IPS DF 6.9 (cell line): ENCODE data around the gene CCDC88C.

Source experiments
- DNase-seq: peaks from one replicate; pipeline ENCODE4 v3.0.0-alpha.2; 2013; ENCODE audit warnings: low read depth, low spot score
- H3K27ac ChIP-seq: one replicate; pipeline ENCODE4 v1.5.1; 2013; ENCODE audit warnings: low read length, control low read depth
- H3K27me3 ChIP-seq: 2 replicates; pipeline ENCODE4 v1.6.1; 2013; ENCODE audit warnings: mild to moderate bottlenecking, low read length; ENCODE audit not compliant: control insufficient read depth, insufficient read depth
- H3K36me3 ChIP-seq: 2 replicates; pipeline ENCODE4 v1.6.1; 2013; ENCODE audit warnings: low read length; ENCODE audit not compliant: control insufficient read depth, insufficient read depth
- H3K4me1 ChIP-seq: 2 replicates; pipeline ENCODE4 v1.6.1; 2013; ENCODE audit warnings: low read length; ENCODE audit not compliant: control insufficient read depth, insufficient read depth
- H3K4me3 ChIP-seq: 2 replicates; pipeline ENCODE4 v1.5.1; 2013; ENCODE audit warnings: mild to moderate bottlenecking, low read length
- H3K9me3 ChIP-seq: 2 replicates; pipeline ENCODE4 v1.6.1; 2013; ENCODE audit warnings: low read length, inconsistent platforms; ENCODE audit not compliant: control insufficient read depth, insufficient read depth
- WGBS: extraction: QIAGEN DNeasy Blood & Tissue Kit; methylation state at CpG from one replicate; pipeline ENCODE4 v1.1.7; 2013; ENCODE audit warnings: mixed read lengths, missing lambda C conversion rate; ENCODE audit not compliant: insufficient read length, insufficient coverage; 5-methylcytosine and 5-hydroxymethylcytosine counted together

Gene CCDC88C

GRCh38 chr14:91371011-91371989 is 46.3 kb downstream of the CCDC88C start:
- no peaks in the 10 kb centered on the region for H3K9me3 ChIP-seq
- DNase-seq: no peak
- H3K4me1 ChIP-seq: peaks cover 12% of the 10 kb centered on the region
- H3K4me3 ChIP-seq: no peak overlapping the region
- H3K36me3 ChIP-seq: no peaks in the 10 kb centered on the region
- no CpG with 5 or more reads among the region's 19 CpGs for WGBS
- no peak overlapping the region for H3K27ac ChIP-seq
- no peaks in the 10 kb centered on the region for H3K27me3 ChIP-seq

GRCh38 chr14:91369628-91370445 is 47.8 kb downstream of the CCDC88C start:
- no peak for DNase-seq
- H3K36me3 ChIP-seq: no peaks in the 10 kb centered on the region
- H3K4me3 ChIP-seq: no peak overlapping the region
- H3K9me3 ChIP-seq: no peaks in the 10 kb centered on the region
- peaks cover 9% of the 10 kb centered on the region for H3K4me1 ChIP-seq
- no peak overlapping the region for H3K27ac ChIP-seq
- WGBS: no CpG with 5 or more reads among the region's 24 CpGs
- H3K27me3 ChIP-seq: no peaks in the 10 kb centered on the region

- no peak overlapping the region for H3K4me3 ChIP-seq
- WGBS: no CpG with 5 or more reads among the region's 19 CpGs
- no peaks in the 10 kb centered on the region for H3K36me3 ChIP-seq
- no peak overlapping the region for H3K27ac ChIP-seq
- H3K9me3 ChIP-seq: no peaks in the 10 kb centered on the region
- peaks cover 8% of the 10 kb centered on the region for H3K4me1 ChIP-seq
- H3K27me3 ChIP-seq: no peaks in the 10 kb centered on the region
- DNase-seq: no peak
Measured at GRCh38 chr14:91368776-91369416, 48.7 kb downstream of the CCDC88C start.

GRCh38 chr14:91367173-91368171 is 50.1 kb downstream of the CCDC88C start:
- Histone ChIP-seq H3K27me3 (no peaks in the 10 kb centered on the region), H3K36me3 (no peaks in the 10 kb centered on the region), H3K27ac (no peak overlapping the region), H3K4me1 (peaks cover 8% of the 10 kb centered on the region), H3K4me3 (no peak overlapping the region), H3K9me3 (no peaks in the 10 kb centered on the region)
- WGBS: no CpG with 5 or more reads among the region's 22 CpGs
- no peak for DNase-seq

- DNase-seq: no peak
- H3K9me3 ChIP-seq: no peaks in the 10 kb centered on the region
- no CpG with 5 or more reads among the region's 6 CpGs for WGBS
- H3K4me1 ChIP-seq: peaks cover 8% of the 10 kb centered on the region
- no peak overlapping the region for H3K27ac ChIP-seq
- H3K4me3 ChIP-seq: no peak overlapping the region
- H3K36me3 ChIP-seq: no peaks in the 10 kb centered on the region
- H3K27me3 ChIP-seq: no peaks in the 10 kb centered on the region
Measured at GRCh38 chr14:91366749-91367148, 50.9 kb downstream of the CCDC88C start.

GRCh38 chr14:91365552-91365951 is 52.1 kb downstream of the CCDC88C start:
- no CpG with 5 or more reads among the region's 6 CpGs for WGBS
- Histone ChIP-seq H3K4me1 (peaks cover 6% of the 10 kb centered on the region), H3K27ac (no peak overlapping the region), H3K4me3 (no peak overlapping the region), H3K9me3 (no peaks in the 10 kb centered on the region), H3K36me3 (no peaks in the 10 kb centered on the region), H3K27me3 (no peaks in the 10 kb centered on the region)
- no peak for DNase-seq

GRCh38 chr14:91364524-91365270 is 52.9 kb downstream of the CCDC88C start:
- no peaks in the 10 kb centered on the region for H3K36me3 ChIP-seq
- peaks cover 5% of the 10 kb centered on the region for H3K4me1 ChIP-seq
- H3K27me3 ChIP-seq: no peaks in the 10 kb centered on the region
- DNase-seq: no peak
- no peak overlapping the region for H3K27ac ChIP-seq
- H3K9me3 ChIP-seq: no peaks in the 10 kb centered on the region
- WGBS: no CpG with 5 or more reads among the region's 13 CpGs
- H3K4me3 ChIP-seq: no peak overlapping the region

- no peak overlapping the region for H3K4me3 ChIP-seq
- H3K36me3 ChIP-seq: no peaks in the 10 kb centered on the region
- H3K9me3 ChIP-seq: no peaks in the 10 kb centered on the region
- DNase-seq: no peak
- H3K27me3 ChIP-seq: no peaks in the 10 kb centered on the region
- no CpG with 5 or more reads among the region's 10 CpGs for WGBS
- H3K27ac ChIP-seq: no peak overlapping the region
- H3K4me1 ChIP-seq: peaks cover 5% of the 10 kb centered on the region
Measured at GRCh38 chr14:91363776-91364523, 53.7 kb downstream of the CCDC88C start.
